ENCODE measurements around the gene GOLGA2.

- no peak for TF ChIP-seq CTCF (conservative IDR thresholded peaks at IDR 0.05)
- TF ChIP-seq ZFX (IDR thresholded peaks at IDR 0.05): no peak
These were observed 18.3 kb upstream of the GOLGA2 start for GRCh38 chr9:128294142-128294541.
